ENCODE results near the gene ALK. TPM values are rescaled to one million over a fixed set of nuclear protein-coding genes. Genes with fewer than 3 reads are reported as not detected.

Gene ALK
- total RNA-seq, 2 experiments from 2014 or later, result not detected

- ChIA-PET CTCF (no interaction called here), POLR2A (no interaction called here)
- Mint-ChIP-seq H3K27me3 (peaks cover 3% of the 10 kb centered on the region), H3K9me3 (no peaks in the 10 kb centered on the region), H3K27ac (no peak overlapping the region), H3K36me3 (no peaks in the 10 kb centered on the region), H3K4me3 (no peak overlapping the region), H3K4me1 (ENCODE audit: low read depth) (no peaks in the 10 kb centered on the region)
- intact Hi-C loops (cut with micrococcal nuclease), result no loop called here
- no peak for DNase-seq
These were observed 215.8 kb downstream of the ALK start for GRCh38 chr2:29705616-29706015.

DNA sequence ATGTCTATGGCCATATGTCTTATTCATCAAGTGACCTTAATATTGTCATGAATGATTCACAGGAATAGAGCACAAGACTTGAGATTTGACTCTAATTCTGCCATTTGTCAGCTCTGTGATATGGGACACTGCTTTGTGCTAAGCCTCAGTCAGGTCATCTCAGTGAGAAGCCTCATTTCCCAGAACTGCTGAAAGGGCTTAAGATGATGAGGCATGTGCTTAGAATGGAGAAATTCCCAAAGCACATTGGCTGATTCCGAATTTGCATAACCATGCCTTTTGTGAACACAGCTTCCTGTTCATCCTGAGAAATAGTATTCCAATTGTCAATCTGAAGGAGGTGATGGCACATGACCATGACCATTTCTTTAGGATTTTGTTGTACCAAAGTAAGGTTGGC, 218.1 kb downstream of the ALK start:
- intact Hi-C loops (cut with micrococcal nuclease), result no loop called here
- POLR2A ChIA-PET, result no interaction called here
- no peak overlapping the region for H3K27ac Mint-ChIP-seq
- CTCF ChIA-PET, result no interaction called here
- no peak overlapping the region for H3K4me3 Mint-ChIP-seq
- no peaks in the 10 kb centered on the region for H3K4me1 Mint-ChIP-seq (ENCODE audit: low read depth)
- DNase-seq, result no peak
- H3K9me3 Mint-ChIP-seq, result no peaks in the 10 kb centered on the region
- H3K36me3 Mint-ChIP-seq, result no peaks in the 10 kb centered on the region
- H3K27me3 Mint-ChIP-seq, result peaks cover 3% of the 10 kb centered on the region

- H3K4me3 Mint-ChIP-seq, result no peak overlapping the region
- peak; percentile 9 for DNase-seq
- H3K27me3 Mint-ChIP-seq, result peaks cover 3% of the 10 kb centered on the region
- intact Hi-C loops (cut with micrococcal nuclease), result no loop called here
- H3K9me3 Mint-ChIP-seq, result no peaks in the 10 kb centered on the region
- POLR2A ChIA-PET, result no interaction called here
- H3K27ac Mint-ChIP-seq, result no peak overlapping the region
- CTCF ChIA-PET, result no interaction called here
- H3K4me1 Mint-ChIP-seq (ENCODE audit: low read depth), result no peaks in the 10 kb centered on the region
- H3K36me3 Mint-ChIP-seq, result no peaks in the 10 kb centered on the region
These were observed 219.1 kb downstream of the ALK start for GRCh38 chr2:29702276-29702675.

DNA sequence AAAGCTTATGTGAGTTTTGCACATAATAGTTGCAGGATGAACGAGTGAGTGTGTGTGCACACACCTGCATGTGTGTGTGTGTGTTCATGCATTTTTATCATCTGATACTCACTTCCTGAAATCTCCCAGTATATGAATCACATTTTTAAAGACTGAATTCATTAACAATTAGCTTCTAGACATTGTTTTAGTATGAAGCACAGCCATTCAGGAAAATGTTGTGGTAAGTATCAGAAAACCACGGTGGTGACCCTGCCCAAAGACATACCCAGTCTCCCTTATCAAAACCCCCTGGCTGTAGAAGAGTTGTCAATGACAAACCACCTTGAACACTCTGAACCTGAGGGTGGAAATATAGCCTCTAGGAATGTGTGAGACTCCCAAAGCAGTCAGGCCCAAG, 220.8 kb downstream of the ALK start:
- CTCF ChIA-PET, result no interaction called here
- H3K9me3 Mint-ChIP-seq, result no peaks in the 10 kb centered on the region

GRCh38 chr2:29699045-29699444, 222.3 kb downstream of the ALK start:
- H3K36me3 Mint-ChIP-seq, result no peaks in the 10 kb centered on the region
- CTCF ChIA-PET, result no interaction called here
- intact Hi-C loops (cut with micrococcal nuclease), result no loop called here

More for the DNA sequence above, 220.8 kb downstream of the ALK start:
- no peak for DNase-seq
- H3K4me3 Mint-ChIP-seq, result no peak overlapping the region
- H3K36me3 Mint-ChIP-seq, result no peaks in the 10 kb centered on the region
- no peak overlapping the region for H3K27ac Mint-ChIP-seq
- POLR2A ChIA-PET, result no interaction called here
- intact Hi-C loops (cut with micrococcal nuclease), result no loop called here
- H3K27me3 Mint-ChIP-seq, result peaks cover 3% of the 10 kb centered on the region
- H3K4me1 Mint-ChIP-seq (ENCODE audit: low read depth), result no peaks in the 10 kb centered on the region

DNA sequence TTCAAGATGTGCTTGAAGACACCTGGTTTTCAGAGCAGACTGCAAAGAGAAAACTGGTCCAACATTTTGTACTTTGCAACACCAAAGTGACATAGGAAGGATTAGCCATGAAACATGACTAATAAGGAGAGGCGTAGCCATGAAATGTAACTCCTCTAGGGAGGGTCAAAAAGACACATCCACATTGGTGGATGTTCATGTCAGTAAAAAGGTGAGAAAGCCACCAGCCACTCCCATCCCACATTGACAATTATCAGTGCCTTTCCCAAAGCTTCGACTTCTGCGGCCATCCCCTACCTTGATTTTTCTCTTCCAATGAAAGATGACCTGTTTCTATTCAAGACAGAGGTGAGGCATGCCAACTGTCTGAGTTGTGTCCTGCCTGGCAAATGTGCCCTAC, 223.2 kb downstream of the ALK start:
- CTCF ChIA-PET, result no interaction called here
- peaks cover 5% of the 10 kb centered on the region for H3K27me3 Mint-ChIP-seq
- no peak overlapping the region for H3K4me3 Mint-ChIP-seq

More at GRCh38 chr2:29699045-29699444, 222.3 kb downstream of the ALK start:
- Mint-ChIP-seq H3K27ac (no peak overlapping the region), H3K4me1 (ENCODE audit: low read depth) (no peaks in the 10 kb centered on the region), H3K4me3 (no peak overlapping the region), H3K9me3 (no peaks in the 10 kb centered on the region), H3K27me3 (peaks cover 5% of the 10 kb centered on the region)
- POLR2A ChIA-PET, result interaction anchor here (0.5 kb wide), 1 partner anchor 714 kb away, joined by 5 read pairs; no protein-coding TSS in a partner anchor
- DNase-seq, result no peak

GRCh38 chr2:29697715-29698114, 223.7 kb downstream of the ALK start:
- Mint-ChIP-seq H3K9me3 (no peaks in the 10 kb centered on the region), H3K4me3 (no peak overlapping the region), H3K27ac (no peak overlapping the region), H3K27me3 (peaks cover 3% of the 10 kb centered on the region), H3K4me1 (ENCODE audit: low read depth) (no peaks in the 10 kb centered on the region), H3K36me3 (no peaks in the 10 kb centered on the region)
- CTCF ChIA-PET, result no interaction called here
- DNase-seq, result no peak
- intact Hi-C loops (cut with micrococcal nuclease), result no loop called here
- POLR2A ChIA-PET, result no interaction called here

More for the DNA sequence above, 223.2 kb downstream of the ALK start:
- Mint-ChIP-seq H3K9me3 (no peaks in the 10 kb centered on the region), H3K4me1 (ENCODE audit: low read depth) (no peaks in the 10 kb centered on the region), H3K27ac (no peak overlapping the region), H3K36me3 (no peaks in the 10 kb centered on the region)
- POLR2A ChIA-PET, result no interaction called here
- no peak for DNase-seq
- intact Hi-C loops (cut with micrococcal nuclease), result no loop called here

DNA sequence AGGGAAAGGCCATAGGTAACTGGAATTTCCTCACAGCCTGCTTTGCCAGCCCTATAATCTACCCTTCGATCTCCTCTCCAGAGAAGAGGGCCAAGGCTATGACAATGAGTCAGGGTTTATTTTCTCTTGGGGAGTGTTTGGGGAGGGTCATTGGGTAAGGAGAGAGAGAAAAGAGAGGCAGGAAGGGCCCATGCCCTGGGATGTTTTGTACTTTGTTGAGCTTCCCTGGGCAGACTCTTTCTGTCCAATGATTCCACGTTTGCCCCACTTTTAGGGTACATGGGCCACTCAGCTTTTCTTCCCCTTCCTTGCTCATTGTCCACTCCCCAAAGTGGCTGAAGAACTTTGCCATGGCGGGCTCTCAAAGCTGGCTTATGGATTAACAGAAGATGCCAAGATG, 224.2 kb downstream of the ALK start:
- Mint-ChIP-seq H3K4me1 (ENCODE audit: low read depth) (no peaks in the 10 kb centered on the region), H3K9me3 (no peaks in the 10 kb centered on the region), H3K36me3 (no peaks in the 10 kb centered on the region), H3K27me3 (peaks cover 3% of the 10 kb centered on the region), H3K4me3 (no peak overlapping the region), H3K27ac (no peak overlapping the region)
- intact Hi-C loops (cut with micrococcal nuclease), result no loop called here
- CTCF ChIA-PET, result no interaction called here
- no peak for DNase-seq
- POLR2A ChIA-PET, result no interaction called here

DNA sequence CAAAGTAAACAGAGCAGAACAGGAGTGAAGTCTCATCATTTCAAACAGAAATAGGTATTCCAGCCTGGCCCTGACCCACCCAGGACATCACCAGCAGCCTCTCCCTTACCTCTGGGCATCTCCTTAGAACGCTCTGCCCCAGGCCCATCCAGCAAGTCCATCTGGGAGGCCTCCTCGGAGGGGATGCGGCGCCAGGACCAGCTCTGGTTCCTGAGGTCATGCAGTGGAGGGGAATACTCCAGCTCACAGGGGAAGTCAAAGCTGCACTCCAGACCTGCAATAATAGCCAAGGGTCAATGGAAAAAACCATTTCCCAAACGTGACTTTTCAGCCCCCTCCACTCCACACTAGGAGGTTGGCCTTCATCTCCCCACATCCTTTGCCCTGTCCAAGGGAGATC, 226.6 kb downstream of the ALK start:
- Mint-ChIP-seq H3K4me1 (ENCODE audit: low read depth) (no peaks in the 10 kb centered on the region), H3K4me3 (no peak overlapping the region), H3K27ac (no peak overlapping the region), H3K36me3 (no peaks in the 10 kb centered on the region), H3K9me3 (no peaks in the 10 kb centered on the region), H3K27me3 (peaks cover 3% of the 10 kb centered on the region)
- intact Hi-C loops (cut with micrococcal nuclease), result no loop called here
- POLR2A ChIA-PET, result no interaction called here
- DNase-seq, result no peak
- CTCF ChIA-PET, result no interaction called here

DNA sequence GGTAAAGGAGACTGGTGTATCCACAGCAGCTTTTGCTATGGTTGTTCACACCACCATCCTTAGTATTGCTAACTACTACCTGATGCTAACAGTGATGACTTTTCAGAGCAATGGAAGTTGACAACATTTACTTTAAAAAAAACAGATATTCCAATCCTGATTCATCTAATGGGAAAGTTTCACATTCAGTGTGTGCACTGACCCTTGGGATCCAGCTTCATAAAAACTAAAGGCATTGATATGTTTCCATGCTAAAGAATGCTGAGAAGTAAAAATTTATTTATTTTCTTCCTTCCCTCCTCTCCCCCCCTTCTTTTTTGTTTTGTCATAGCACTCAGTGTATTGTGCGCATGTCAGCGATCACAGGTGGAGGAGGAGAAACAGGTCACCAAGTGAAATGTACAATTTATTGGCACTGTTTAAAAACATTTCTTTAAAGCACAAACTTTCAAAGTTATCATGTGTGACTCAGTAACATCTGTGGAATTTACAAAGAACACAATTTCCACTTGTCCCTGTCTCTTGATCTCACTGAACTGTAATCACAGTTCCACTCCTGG, 229.9 kb downstream of the ALK start:
- H3K36me3 Mint-ChIP-seq, result no peaks in the 10 kb centered on the region
- no peaks in the 10 kb centered on the region for H3K9me3 Mint-ChIP-seq
- intact Hi-C loops (cut with micrococcal nuclease), result no loop called here
- ChIA-PET CTCF (no interaction called here), POLR2A (no interaction called here)
- no peak for DNase-seq
- no peaks in the 10 kb centered on the region for H3K4me1 Mint-ChIP-seq (ENCODE audit: low read depth)
- no peak overlapping the region for H3K27ac Mint-ChIP-seq
- peaks cover 6% of the 10 kb centered on the region for H3K27me3 Mint-ChIP-seq
- no peak overlapping the region for H3K4me3 Mint-ChIP-seq

DNA sequence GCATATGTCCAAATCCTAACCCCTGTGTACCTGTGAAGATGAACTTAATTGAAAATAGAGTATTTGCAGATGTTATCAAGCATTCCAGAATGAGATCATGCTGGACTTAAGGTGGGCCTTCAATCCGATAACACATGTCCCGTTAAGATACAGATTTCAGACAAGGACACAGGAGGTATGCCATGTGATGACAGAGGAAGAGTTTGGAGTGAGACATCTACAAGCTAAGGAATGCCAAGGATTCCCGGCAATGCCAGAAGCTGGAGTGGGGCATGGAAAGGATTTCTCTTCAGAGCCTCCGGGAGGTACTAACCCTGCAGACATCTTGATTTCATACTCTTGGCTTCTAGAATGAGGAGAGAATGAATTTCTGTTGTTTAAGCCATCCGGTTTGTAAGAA, 231.7 kb downstream of the ALK start:
- no peaks in the 10 kb centered on the region for H3K9me3 Mint-ChIP-seq
- H3K4me1 Mint-ChIP-seq (ENCODE audit: low read depth), result no peaks in the 10 kb centered on the region
- no peak for DNase-seq
- H3K27me3 Mint-ChIP-seq, result peaks cover 6% of the 10 kb centered on the region
- H3K27ac Mint-ChIP-seq, result no peak overlapping the region
- ChIA-PET CTCF (no interaction called here), POLR2A (no interaction called here)
- no peak overlapping the region for H3K4me3 Mint-ChIP-seq
- intact Hi-C loops (cut with micrococcal nuclease), result no loop called here
- H3K36me3 Mint-ChIP-seq, result no peaks in the 10 kb centered on the region

GRCh38 chr2:29688429-29688828, 233.0 kb downstream of the ALK start:
- Mint-ChIP-seq H3K27ac (no peak overlapping the region), H3K36me3 (no peaks in the 10 kb centered on the region), H3K4me1 (ENCODE audit: low read depth) (no peaks in the 10 kb centered on the region), H3K4me3 (no peak overlapping the region), H3K27me3 (peaks cover 6% of the 10 kb centered on the region), H3K9me3 (no peaks in the 10 kb centered on the region)
- ChIA-PET CTCF (no interaction called here), POLR2A (interaction anchor here (0.6 kb wide), 1 partner anchor 453 kb away, joined by 3 read pairs; no protein-coding TSS in a partner anchor)
- DNase-seq, result no peak
- intact Hi-C loops (cut with micrococcal nuclease), result no loop called here

DNA sequence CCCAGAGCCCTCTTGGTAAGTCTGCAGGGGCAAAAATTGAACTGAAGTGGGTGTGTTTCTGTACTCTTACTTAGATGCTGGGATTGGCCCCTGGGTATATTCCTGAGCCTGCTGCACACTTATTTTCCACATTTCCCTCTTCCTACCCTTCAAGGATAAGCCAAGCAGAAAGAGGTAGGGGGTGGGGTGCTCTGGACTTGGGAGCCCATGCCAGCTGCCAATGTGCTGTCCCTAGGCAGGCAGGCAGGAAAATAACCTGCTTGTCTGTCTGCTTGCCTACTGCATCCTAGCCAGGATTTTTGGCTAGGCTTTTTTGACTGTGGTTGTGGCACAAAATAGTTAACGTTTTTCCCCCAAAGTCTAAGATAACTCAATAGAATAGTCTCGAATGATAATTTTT, 234.3 kb downstream of the ALK start:
- ChIA-PET CTCF (no interaction called here), POLR2A (no interaction called here)
- H3K9me3 Mint-ChIP-seq, result no peaks in the 10 kb centered on the region
- no peak for DNase-seq
- peaks cover 6% of the 10 kb centered on the region for H3K27me3 Mint-ChIP-seq
- intact Hi-C loops (cut with micrococcal nuclease), result no loop called here
- no peak overlapping the region for H3K4me3 Mint-ChIP-seq
- H3K4me1 Mint-ChIP-seq (ENCODE audit: low read depth), result no peaks in the 10 kb centered on the region
- H3K27ac Mint-ChIP-seq, result no peak overlapping the region
- no peaks in the 10 kb centered on the region for H3K36me3 Mint-ChIP-seq
